HG02588 (cell line): ENCODE measurements around the gene ZFYVE28.
"Not testable (repeated sequence)": the region's sequence is repeated elsewhere in the genome, so short reads cannot be mapped to it uniquely, and the experiment has no call there.

Source experiments
- ATAC-seq: cut with Tn5 transposase; IDR thresholded peaks from one replicate; pipeline ENCODE4 v1.9.1; 2021; ENCODE audit warnings: mild to moderate bottlenecking, moderate library complexity; ENCODE audit not compliant: unreplicated experiment

ZFYVE28 gene

DNA sequence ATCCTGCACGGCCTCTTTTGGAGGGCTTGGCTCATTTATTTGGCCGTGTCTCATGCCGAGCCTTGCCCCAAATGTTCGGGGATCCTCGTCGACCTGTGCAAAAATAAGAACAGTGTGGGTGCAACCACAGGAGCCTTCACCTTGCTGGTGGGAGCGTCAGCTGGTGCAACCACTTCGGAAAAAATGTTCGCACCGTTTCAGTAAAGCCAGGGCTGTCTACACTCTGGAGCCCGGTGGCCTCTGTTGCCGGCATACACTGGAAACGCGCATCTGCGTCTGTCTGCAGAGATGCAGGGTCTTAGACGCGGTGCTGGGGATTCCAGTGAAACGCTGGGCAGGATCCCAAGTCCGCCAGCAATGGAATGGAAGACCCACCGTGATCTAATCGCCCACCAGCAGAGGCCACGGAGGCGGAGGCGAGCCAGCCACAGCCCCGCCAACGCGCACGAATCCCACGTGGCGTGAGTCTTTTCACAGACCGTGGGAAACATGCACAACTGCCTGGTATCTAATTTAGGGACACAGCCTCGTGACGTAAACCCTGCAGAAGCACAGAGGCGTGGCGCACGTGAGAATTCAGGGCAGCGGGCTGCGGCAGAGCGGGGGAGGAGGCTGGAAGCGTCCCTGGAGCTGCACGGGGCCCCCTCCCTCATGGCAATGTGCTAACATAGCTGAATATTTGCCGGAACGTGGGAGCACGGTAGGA, 142.7 kb downstream of the ZFYVE28 start:
- ATAC-seq: no peak

DNA sequence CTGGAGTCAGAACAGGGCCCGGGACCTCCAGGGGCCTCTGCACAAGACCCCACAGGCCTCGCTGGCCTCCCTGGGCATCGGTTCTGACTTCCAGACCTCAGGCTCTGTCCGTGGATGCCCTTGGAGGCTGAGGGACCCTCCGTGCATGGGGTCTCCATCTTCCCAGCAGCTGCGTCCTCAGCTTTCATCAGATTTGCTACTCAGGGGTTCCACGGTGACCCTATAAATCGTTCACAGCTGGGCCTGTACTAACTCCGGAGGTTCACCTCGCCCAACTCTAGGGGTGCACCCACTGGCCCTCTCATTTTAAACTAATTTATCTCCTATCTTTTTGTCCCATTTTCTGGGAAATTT, 143.4 kb downstream of the ZFYVE28 start:
- ATAC-seq: not testable (repeated sequence)

DNA sequence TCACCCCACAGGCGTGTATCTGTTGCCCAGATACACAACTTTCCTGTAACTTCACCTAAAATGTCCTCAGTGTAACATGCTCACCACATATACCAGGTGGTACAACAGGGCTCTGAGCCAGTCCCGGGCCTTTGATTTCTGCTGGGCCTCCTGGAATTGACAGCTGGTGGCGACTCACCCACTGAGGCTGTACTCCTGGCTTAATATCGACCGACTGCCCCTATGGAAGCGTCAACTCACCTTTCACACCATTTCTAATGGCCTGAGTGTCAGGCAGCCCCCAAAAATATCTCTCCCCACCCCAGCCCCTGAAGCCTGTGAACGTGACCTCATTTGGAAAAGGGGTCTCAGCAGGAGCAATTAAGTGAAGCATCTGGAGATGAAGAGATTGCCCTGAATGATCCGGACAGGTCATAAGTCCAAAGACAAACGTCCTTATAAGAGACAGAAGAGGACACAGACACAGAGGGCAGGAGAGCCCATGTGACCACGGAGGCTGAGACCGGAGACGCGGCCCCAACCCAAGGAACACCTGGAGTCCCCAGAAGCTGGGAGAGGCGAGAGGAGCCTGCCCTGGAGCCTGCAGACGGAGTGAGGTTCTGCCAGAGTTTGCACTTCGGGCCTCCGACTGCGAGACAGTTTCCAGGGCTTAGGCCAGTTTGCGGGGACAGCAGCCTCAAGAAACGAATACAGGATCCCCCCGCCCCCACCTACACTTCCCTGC, 144.0 kb downstream of the ZFYVE28 start:
- no peak for ATAC-seq

DNA sequence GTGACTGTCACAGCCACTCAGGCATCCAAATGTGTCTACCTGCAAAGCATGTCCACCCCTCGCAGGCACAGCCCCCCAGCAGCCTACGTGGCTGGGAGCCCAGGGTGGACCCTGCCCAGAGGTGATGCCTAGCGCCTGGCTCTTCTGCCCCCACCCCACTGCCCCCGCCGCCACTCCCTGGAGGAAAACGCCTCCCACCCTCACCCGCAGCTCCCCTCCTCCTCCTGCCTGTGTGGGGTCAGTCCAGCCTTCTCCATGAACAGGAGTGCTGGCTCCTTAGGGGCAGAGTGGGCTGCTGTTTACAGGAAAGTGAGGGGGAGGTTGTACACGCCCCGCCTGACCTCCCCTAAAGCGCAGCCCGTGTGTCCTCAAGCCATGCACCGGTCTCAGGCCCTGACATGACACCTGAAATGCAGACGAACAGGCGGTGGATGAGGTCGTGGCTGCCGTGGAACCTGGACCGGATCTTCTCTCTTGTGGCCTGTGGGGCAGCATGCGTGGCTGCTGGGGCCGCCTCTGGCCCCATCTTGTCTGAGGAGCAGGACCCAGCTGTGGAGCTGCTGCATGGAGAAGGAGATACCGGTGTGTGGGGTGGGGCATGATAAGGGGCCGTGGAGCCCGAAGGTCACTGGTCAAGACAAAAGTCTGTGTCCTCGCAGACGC, 144.7 kb downstream of the ZFYVE28 start:
- no peak for ATAC-seq

DNA sequence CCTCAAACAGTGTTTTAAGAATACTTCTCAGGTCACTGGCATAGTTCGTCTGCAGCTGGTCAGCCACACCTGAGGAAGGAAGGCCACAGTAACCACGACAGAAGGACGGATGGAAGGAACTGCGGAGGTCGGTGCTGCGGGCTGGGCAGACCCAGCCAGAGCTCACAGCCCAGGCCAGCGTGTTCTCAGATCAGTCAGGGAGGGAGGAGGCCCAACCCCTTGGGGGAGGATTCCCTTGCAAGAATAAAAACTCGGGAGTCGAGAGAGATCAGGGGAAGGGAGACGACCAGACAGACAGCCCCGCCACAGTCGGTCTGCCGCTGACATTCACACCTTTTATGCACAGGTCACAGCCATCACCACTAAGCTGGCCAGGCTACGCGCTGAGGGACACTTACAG, 145.2 kb downstream of the ZFYVE28 start:
- no peak for ATAC-seq

DNA sequence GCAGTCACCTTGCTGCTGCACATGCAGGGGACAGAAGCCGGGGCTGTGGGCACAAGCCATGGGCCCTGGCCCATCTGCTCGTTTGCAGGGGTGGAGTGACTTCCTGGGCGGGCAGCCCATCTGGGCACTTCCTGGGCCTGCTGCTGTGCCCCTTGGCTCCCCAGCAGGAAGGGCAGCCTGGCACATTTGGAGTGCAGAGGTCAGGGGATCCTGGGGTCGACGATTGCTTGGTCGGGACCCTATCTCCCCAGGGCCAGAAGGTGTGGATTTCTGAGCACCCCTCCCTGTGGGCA, 145.7 kb downstream of the ZFYVE28 start:
- no peak for ATAC-seq

DNA sequence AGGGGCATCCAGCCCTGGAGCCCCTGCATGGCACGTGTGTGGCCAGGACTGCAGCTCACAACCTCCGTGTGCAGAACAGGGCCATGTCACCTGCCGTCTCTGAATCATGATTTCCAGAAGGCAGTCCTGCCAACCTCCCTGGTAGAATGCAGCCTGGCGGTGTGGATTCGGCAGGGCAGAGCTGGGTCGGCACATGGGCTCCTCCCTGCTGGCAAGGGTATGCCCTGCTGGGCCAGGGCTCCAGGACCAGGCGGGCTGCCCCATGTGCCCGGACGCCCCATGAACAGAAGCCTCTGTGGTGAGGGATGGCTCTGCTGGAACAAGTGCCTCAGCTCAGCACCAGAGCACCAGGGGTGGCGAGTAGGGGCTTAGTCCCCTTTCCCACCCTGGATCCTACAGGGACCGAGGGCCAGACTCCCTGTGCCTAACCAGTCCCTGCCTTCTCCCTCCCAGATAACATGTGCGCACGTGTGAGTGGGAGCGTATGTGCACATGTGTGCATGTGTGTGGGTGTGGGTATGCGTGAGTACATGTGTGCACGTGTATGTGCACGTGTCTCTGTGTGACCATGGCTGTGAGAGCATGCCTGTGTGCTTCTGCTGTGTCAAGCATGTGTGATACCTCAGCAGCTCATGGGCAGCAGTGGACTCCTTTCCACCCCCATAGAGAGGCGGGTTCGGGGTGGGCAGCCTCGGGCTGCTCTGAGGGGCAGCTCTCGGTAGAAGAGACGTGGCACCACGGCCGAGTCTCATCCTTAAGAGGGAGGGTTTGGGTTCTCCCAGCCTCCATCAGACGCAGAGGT, 146.2 kb downstream of the ZFYVE28 start:
- ATAC-seq: no peak

DNA sequence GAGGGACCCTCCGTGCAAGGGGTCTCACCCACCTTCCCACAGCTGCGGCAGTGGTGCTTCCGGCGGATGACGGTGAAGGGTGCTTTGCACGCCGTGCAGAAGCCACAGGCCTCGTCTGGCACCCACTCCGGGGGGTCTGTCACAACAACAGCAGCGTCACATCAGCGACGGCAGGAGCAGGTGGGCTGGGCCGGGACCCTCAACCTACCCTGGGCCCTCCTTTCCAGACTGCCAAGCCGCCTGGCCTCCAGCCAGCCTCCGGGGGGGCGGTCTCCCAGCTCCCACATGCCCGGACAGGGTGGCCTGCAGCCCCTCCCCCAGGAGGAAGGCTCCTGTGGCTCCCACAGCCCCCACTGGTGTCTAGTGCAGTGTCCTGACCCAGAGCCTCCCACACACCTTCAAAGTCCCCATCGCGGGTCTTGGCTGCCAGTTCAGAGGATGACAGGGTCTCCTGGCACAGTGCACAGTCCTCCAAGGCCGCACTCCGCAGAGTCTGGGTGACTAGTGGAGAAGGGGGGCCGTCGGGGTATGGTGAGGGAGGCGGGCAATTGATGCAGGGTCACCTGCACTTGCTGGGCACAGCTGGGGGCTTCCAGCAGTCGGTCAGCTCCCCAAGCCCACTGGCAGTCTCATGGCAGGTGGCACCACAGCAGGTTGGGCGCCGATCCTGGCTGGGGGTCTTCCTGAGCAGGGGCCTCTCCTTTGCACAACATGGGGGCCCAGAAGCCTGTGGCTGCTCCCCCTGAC, 147.0 kb downstream of the ZFYVE28 start:
- ATAC-seq: no peak

DNA sequence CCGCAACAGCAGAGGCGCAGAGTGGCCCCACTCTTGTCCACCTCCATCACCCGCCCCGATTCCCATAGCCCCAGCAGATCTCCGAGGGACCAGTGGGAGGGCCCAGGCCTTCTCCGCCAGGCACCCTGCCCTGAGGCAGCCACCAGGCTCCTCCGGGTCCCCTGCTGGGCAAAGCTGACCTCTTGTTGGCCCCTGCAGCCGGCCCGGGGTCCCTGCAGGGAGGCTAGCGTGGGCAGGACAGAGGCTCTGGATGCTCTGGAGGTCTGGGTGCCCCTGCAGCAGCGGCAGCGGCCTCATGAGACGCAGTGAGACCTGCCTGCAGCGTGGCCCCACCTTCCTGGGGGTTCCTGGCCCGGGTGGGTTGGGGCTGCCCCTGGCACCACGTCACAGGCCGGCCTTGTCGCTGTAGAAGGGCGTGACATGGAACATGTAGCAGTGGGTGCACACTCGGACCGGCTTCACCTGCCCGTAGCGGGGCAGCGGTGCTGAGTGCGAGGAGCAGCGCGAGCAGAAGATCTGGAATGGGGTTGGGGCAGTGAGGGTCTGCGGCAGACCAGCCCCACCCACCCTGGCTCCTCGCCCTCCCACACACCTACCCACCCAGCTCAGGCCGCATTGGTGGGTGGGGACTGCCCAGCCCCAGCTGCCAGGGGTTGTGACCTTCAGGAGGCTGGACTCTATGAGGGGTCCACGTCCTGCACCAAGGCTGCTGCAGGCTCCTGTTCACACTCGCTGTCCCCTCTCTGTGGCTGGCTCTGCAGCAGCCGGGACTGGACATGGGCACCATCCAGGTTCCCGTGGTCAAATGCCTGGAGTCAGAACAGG, 147.9 kb downstream of the ZFYVE28 start:
- no peak for ATAC-seq

DNA sequence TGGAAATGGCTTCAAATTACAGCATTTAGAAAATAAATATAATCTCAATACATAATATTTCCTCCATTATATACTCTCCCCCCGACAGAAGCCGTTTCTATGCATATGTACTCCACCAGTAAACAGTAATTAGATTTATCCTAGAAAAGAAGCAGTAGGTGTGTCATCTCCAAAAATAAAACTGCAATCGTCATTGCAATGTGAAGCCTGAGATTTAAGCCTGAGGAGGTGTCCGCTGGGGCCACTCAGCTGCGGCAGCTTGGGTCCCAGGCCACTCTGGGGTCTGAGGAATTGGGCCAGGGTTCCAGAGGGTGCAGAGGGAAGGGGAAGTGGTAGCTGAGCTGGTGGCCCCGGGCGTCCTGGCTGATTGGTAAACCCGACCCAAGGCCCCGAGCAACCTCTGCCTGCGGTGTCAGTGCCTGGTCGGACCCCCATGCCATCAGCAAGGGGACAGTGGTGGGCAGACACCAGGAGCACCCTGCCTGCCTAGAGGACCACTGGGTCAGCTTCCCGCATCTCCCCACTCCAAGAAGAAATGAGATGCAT, 148.8 kb downstream of the ZFYVE28 start:
- ATAC-seq: no peak

DNA sequence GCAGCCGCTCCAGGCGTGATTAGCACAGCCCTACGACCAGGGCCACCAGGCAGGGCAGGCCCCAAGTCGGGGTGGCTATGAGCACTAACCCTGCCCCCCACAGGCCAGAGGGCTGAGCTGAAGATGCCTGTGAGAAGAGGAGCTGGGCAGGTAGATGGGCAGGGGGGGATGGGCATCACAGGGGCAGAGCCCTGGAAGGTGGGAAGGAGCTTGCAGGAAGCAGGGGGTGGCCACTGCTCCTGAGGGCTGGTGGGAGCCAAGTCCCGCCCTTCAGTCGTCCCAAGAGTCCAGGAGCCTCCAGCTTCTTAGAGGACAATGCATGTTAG, 149.3 kb downstream of the ZFYVE28 start:
- ATAC-seq: no peak

DNA sequence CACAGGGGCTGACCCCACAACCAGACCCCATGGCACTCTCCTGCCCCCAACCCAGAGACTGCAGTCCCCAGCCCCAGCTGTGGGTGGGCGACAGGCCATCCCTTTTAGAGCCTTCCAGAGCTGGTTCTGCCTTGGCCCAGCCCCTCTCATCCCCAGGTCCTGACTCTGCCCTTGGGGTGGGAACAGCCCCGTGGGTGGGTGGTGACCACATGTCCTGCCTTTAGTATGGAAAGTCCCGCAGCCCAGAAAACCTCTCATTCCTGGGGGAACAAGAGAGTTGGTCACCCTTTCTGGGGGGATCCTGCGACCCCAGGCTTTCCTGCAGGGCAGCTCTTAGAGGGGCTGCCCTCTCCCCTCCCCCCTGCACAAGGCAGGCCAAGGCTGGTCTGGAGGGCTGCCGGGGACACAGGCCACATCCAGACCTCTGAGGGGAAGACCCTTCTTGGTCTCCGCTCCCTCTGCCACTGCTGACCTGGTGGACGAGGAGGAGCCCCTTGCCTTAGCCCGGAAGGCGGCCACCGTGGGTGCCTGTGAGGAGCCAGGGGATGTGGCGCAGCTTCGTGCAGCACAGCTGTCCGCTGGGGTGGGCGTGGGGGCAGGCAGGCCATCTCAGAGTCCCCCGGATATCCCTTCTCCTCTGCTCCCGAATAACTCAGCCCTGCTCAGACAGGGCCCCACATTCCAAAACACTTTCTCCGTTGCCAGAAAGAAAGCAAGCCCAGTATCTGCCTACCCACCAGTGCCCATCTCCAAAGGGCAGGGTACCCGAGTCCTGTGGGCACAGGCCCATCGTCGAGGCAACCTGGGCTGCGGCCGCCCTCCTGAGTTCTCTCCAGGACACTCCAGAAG, 149.9 kb downstream of the ZFYVE28 start:
- no peak for ATAC-seq

DNA sequence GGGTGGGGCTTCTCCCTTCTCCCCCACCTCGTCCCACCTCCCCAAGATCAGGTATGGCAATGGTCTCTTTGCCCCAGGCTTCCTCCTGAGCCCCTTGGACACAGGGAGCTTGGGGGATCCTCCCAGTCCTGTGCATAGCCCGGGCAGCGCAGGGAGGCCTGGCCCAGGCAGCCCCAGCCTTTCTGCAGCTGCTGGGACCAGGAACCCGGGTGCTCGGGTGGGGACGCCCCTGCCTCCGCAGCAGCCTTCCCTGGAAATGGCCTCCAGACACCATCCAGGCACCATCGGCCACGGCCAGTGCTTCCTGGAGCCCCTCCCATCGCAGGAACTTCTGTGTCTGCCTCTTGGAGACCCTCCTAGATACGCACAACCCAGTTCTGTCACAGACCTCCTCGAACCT, 150.6 kb downstream of the ZFYVE28 start:
- ATAC-seq: no peak

DNA sequence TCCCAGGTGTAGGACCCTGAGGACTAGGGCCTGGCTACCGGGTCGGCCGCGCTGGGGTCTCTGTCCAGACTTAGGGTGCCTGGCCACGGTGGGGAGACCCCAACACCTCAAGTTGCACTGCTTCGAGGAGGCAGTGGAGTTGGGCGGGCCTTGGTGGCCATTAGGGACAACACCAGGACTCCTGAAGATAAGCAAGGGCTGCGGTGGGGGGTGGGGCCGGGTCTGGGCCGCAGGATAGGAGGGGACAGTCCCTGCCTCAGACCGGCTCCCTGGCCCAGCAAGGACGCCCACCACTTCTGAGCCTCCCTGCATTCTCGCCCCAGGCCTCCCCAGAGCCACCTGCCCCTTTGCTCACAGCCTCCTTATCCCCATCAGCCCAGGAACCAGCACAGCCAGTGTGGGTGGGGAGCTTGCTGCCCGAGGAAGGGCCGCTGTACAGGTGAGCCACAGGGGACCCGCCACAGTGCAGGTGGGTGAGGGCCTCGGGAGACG, 151.1 kb downstream of the ZFYVE28 start:
- ATAC-seq: no peak

DNA sequence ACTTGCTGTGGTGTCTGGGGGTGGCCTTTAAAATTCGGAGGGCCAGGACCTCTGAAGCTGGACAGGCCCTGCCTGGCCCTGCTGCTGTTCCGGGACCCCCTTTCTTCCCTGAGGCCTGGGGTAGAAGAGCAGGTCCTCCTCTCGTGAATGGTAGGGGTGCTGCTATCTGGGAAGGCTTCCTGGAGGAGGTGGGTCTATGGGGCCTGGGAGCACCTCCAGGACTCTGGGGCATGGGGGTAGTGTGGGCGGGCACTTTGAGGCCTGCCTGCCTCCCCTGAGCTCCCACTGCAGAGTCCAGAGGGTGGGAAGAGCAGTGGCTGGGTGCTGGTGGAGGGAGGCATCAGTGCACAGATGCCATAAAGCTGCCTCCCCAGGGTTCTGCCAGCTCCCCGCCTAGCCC, 151.6 kb downstream of the ZFYVE28 start:
- ATAC-seq: no peak

DNA sequence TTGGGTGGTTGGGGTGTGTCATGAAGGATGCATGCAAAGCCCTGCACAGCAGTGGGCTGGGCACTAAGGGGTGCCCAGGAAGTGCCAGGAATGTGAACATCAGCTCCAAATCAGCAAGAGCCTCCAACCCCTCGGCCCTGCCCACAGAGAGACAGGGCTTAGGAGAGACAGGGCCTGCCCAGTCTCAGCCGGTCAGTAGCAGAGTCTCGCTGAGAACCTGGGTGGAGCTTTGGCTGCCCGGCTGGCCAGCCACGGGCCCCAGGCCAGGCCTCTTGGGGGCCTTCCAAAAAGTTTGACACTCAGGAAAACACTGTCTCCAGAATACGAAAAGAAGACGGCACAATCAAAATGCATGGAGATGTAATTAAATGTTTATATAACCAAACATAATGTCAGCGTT, 152.3 kb downstream of the ZFYVE28 start:
- ATAC-seq: no peak

DNA sequence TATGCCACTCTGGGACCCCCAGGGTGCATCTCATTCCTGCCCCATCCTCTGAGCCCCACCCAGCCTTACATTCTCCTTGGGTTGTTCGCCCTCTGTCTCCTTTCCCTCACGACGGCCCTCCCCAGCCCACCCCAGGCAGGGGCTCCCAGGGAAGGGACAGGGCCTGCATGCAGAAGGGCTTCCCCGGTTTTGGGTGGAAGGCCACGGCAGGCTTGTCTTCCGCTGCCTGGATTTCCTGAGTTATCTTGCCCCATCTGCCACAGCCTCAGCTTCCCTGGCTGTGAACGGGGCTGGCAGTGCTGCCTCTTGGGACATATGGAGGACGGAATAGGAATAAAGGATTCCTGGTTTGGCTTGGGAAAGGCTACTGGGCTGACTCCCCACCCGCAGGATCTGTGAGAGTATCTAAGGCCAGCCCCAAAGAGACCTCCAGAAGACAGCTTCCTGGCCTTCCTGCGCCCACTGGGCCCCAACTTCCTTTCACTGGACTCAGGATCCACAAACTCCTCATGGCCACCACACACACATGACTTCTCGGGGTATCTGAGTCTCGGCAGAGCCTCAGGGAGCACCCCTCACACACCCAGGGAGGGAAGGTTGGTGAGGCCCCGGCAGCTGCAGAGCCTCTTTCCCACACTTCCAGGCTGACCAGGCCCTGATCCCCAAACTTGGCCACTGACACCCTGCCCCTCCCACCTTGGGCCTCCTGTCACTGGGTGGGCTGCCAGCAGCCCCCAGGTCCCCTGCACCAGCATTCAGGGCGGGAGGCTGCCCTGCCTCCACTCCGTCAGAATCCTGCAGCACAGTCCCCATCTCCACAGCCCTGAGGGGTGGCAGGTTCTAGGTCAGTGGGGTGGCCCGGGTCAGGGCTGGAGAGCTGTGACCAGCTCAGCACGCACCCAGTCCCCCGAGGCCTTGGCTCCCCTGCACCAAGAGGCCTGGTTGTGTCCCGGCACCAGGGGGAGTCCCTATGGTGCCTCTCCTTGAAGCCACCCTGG, 153.0 kb downstream of the ZFYVE28 start:
- no peak for ATAC-seq
